HFF-Myc (cell line): Measurements from ENCODE around the gene OGDH.
"Not testable (repeated sequence)": the region's sequence is repeated elsewhere in the genome, so short reads cannot be mapped to it uniquely, and the experiment has no call there.

Source experiments
- DNase-seq: peaks from one replicate; pipeline ENCODE4 v3.0.0-alpha.2; 2011; ENCODE audit warnings: low read depth; ENCODE audit errors: extremely low read depth
- H3K4me3 ChIP-seq: replicated peaks from 2 replicates; pipeline ENCODE4 v1.5.1; 2011; ENCODE audit warnings: low read depth, mild to moderate bottlenecking, control low read depth, low read length
- CTCF ChIP-seq: IDR thresholded peaks from 2 replicates; pipeline ENCODE4 v1.5.1; 2012; ENCODE audit warnings: mild to moderate bottlenecking, low read depth, low read length, control low read depth; ENCODE audit errors: missing control alignments

The OGDH gene

GRCh38 chr7:44595934-44596635 lies 10.3 kb upstream of the OGDH start:
- TF ChIP-seq CTCF, result no peak
- no peak for DNase-seq
- H3K4me3 ChIP-seq, result no peak overlapping the region

GRCh38 chr7:44597181-44597580 lies 9.2 kb upstream of the OGDH start:
- H3K4me3 ChIP-seq, DNase-seq: not testable (repeated sequence)

GRCh38 chr7:44599222-44599621 lies 7.2 kb upstream of the OGDH start:
- TF ChIP-seq CTCF, result no peak
- DNase-seq, result no peak
- no peak overlapping the region for H3K4me3 ChIP-seq

GRCh38 chr7:44602576-44602910 lies 3.9 kb upstream of the OGDH start:
- no peak for TF ChIP-seq CTCF
- no peak overlapping the region for H3K4me3 ChIP-seq
- no peak for DNase-seq

- no peak for DNase-seq
- TF ChIP-seq CTCF, result no peak
- H3K4me3 ChIP-seq, result no peak overlapping the region
Observed at GRCh38 chr7:44603193-44603592, 3.2 kb upstream of the OGDH start.

- no peak overlapping the region for H3K4me3 ChIP-seq
- DNase-seq, result no peak
- no peak for TF ChIP-seq CTCF
Observed at GRCh38 chr7:44604941-44605340, 1.5 kb upstream of the OGDH start.

GRCh38 chr7:44607141-44608068 lies 978 bp downstream of the OGDH start:
- TF ChIP-seq CTCF, result no peak
- H3K4me3 ChIP-seq, result peak overlapping the region; percentile 80
- DNase-seq, result no peak
